NOMO-1 (cell line): Measurements from ENCODE around the gene SCRN1.
"Not testable (repeated sequence)": the region's sequence is repeated elsewhere in the genome, so short reads cannot be mapped to it uniquely, and the experiment has no call there.

Experiments
- DNase-seq, 2 experiments: peaks; one replicate each; lab custom pipeline; 2025; ENCODE audit not compliant: unreplicated experiment in 2 of 2; lab: John Stamatoyannopoulos, UW

SCRN1 gene

DNA sequence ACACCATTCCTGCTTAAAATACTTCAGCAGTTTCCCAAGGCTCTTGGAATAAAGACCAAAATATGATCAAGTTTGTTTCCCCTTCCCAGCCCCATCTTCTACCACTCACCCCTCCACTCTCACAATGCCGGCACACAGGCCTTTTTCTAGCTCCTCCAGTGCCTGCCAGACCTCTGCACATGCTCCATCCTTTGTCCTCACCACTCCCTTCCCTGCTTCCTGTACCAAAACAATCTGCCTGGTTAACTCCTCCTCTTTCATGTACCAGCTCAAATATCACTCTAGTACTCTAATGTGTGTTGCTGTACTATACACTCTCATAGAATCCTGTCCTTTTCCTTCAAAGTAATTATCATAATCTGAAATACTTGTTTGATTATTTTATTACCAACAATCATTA, 19.4 kb downstream of the SCRN1 start:
- DNase-seq = no peak

DNA sequence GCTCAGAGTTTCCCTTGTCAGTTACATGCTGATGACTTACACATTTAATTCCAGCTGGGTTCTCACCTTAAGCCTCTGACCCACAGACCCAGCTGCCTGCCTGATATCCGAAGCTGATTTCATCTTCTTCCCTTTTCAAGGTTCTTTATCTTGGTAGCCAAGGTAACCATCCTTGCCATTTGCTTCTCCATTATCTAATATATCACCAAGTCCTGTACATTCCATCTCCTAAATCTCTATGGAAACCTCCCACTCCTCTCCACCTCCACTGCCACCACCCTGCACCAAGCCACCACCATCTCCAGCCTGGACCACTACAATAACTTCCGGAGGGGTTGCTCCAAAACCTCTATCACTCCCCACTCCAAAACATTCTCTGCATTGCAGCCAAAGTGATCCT, 19.9 kb downstream of the SCRN1 start:
- DNase-seq = no peak

DNA sequence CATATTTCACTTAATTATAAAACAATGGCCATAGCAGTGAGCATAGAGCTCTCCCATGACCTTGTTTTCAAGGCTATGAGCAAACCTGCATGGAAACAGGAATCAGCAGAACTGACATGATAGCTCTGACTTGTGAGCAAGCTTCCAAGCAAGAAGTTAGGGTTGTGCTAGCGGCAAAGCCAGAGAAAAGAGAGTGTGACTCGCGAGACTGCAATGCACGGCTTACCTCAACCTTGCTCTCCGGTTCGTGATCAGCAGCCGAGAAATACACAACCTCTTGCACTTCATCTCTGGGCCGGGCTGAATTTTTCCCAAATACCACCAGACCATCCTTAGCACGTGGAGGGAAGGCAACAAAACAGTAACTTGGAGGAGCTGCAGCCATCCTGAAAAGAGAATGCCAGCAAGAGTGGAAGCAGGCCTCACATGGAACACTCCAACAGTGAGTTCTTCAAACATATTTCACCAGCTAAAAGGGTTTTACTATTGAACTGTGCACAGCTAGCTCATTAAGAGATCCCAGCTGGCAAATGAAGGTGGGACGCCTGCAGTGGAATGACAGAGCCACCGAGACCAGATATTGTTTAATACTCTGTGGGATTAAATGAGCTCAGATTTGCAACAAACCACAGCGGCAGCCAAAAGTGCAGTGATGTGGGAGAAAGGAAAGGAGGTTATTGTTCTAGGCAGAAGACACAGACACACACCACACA, 20.8 kb downstream of the SCRN1 start:
- DNase-seq = no peak

DNA sequence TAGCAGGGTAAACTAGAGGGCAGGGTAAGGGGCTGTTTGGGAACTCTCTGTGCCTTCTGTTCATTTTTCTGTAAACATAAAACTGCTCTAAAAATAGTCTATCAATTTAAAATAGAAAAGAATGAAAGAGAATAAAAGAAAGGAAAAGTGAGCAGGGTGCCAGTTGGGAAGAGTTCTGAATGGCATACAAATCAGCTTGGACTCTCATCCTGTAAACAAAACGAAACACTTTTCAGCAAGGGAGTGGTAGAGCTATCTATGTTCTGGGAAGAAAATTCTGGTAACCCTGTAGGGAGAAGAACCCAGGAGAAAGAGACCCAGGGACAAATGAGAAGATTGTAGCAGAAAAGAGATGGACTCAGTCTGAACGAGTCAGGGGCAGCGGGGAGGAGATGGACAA, 24.6 kb downstream of the SCRN1 start:
- DNase-seq = no peak

DNA sequence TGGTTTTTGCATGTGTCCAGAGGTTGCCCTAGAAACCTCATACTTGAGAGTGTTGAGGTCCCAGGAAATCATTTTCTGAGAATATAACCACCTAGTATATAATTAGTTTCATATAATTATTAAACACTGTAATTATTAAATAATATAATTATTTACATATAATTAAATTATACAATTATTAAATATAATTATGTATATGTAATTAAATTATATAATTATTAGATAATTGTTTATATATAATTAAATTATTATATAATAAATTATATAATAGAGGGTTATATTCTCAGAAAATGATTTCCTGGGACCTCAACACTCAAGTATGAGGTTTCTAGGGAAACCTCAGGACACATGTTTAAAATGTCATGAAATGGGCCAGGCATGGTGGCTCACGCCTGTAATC, 27.6 kb downstream of the SCRN1 start:
- DNase-seq = no peak

DNA sequence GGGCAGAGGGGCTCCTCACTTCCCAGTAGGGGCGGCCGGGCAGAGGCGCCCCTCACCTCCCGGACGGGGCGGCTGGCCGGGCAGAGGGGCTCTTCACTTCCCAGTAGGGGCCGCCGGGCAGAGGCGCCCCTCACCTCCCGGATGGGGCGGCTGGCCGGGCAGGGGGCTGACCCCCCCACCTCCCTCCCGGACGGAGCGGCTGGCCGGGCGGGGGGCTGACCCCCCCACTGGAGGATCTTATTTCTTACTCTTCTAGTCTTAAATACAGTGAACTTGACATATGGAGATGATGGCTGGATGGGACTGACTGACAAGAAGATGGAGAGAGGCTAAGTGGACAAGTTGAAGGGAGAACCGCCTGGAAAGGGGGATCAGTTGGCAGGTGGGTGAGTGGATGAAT, 28.0 kb downstream of the SCRN1 start:
- DNase-seq = not testable (repeated sequence)

DNA sequence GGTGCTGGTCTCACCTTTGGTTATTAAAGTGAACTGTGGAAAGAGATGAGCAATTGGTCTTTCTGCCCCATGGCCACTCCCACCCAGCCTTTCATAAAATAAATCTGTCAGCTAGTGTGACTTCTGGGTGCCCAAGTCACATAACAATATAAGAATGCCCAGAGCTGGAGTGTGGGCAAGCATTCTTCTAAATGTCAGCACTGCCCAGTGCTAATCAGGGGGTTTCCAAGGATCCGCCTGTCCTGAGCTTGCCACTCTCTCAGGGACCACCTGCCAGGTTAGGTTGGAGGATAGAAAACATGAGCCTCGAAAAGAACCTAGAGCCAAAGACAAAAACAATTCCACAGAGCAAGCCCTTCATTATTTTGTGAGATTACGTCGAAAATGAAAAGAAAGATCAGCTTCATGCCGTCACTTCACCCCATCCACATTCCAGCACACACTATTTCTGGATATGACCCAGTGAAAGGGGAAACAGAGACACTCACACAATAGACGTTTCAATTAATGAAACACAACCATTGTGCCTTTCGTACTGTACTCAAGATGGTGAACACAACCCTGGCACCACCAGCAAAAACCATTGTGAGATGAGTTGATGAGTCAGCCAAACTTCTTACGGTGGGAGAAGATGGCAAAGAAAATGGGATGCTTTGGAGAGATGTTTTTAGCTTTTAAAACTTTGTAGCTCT, 30.8 kb downstream of the SCRN1 start:
- no peak for DNase-seq

DNA sequence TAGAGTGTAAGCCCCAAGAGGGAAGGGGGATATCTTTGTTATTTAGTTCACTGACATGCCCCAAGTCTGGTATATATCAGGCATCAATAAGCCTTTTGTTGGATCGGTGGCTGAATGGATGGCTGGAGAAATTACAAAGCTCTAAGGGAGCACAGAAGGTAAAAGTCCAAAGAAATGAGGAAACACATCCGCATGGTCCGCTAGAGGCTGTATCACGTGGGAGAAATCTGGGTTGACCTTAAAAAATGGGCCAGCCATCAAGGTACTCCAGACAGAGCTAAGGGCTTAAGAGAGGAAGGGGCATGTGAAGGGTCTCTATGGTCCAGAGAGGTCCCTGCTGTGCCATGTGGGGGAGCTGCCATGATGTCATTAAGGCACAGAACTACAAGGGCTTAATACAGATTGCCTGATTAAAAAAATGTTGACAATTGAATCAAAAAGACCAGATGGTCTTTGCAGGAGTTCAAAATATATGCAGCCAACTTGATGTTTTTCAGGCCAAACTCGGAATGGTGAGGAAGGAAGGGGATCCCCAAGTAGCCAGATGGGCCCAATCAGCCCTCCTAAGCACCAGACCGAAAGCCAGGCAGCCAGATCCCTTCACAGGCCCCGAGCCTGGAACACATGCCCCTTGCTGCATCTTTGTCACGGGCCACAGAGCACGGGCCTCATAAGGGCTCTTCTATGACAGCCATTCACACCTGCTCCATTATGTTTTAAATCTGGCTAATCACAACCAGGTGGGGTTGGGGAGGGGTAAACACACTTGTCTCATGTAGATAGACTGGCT, 31.9 kb downstream of the SCRN1 start:
- DNase-seq = no peak

DNA sequence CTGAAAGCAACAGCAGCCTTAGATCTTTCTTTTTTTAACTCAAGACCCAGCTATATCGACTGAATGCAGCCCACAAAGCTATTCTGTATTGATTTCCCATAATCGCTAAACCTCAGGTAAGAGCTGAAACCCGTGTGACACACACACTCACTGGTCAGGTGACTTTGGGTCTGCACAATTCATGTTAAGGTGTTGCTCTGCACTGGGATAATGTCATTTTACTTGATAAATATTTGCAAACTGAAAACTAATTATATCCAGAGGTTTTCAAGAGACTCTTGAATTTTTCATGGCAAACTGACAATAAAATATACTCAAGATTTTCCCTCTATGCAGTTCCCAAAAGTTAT, 33.1 kb downstream of the SCRN1 start:
- no peak for DNase-seq

DNA sequence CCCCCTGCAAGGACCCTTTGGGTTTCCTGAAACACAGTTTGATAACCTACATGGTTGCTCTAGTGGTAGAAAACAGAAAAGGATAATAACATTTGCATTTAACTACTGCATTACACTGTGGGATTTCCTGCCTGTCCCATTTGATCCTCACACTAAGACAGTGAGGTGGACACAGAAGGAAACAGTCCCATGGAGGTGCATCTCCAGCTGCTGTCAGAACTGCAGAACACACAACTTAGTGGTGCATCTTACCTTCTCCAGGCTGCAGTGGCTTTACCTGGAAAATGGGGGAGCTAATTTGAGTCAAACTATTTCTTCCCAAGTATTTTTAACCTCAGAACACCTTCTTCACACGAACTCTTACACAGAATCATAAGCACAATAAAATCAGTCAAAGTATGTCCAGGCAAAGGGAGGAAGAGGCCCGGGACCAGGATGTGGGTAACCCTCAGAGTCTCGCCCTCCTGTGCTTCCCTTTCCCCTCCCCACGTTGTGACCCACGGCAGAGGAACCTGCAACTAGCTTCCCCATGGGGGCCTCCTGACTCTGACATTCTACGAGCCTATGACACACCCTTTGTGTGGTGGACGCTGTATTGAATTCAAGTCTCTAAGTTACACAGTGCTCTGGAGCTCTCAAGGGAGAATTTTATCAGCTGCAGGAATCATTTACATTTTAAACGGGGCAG, 33.7 kb downstream of the SCRN1 start:
- peak; percentile 89 to 90 for DNase-seq

DNA sequence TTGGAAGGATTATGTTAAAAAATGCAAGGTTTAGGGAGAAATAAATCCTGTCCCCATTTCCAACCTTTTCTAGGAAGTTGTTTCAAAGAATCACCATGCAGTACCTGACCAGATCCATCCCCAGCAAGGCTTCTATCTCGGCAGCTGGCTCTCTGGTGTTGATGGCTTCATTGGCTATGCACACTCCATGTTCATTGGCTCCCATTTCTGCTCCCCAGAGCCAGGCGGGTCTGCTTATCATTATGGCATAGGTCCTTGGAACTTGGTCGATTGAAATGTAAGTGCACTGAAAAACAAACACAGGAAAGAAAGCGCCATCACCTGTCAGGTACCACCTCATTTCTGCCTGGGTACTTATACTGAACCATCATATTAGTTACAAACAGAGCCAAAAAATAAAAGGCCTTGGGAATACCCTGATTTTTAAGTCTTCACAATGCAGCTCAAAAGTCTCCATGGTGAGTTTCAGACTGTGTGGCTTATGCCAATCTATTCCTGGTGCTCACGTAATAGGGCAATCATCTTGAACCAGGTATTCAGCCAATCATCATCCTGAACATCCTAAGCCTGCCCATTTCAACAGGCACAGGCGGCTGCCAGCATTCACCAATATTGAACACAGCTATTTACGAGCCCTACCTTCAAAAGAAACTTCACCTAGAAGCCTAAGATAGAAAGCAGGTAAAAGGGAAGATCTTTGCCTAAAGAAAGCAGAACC, 34.4 kb downstream of the SCRN1 start:
- DNase-seq = no peak

DNA sequence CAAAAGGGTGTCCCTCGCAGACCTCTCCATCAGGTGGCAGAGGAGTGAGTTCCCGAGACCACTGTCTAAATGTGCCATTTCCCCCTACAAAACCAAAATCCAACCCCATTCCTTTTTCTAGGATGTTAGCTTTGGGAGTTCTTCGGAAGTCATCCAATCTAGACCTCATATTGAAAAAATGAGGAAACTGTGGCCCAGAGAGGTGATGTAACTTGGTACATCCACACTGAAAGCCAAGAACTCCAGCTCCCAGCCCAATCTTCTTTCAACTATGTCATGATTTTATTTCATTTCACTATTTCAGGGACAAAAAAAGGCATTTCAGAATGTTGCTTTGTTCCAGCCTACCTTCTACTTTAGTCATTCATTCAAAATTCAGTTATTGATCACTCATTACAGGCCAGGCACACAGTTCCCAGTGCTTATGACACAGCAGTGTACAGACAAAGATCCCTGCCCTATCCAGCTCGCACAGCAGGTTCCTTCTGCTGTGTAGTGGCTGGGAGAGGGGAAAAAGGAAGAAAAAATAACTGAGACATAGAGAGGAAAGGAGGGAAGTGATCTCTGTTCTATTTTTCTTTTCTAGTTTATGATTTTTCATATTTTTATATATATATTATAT, 35.8 kb downstream of the SCRN1 start:
- DNase-seq = no peak

DNA sequence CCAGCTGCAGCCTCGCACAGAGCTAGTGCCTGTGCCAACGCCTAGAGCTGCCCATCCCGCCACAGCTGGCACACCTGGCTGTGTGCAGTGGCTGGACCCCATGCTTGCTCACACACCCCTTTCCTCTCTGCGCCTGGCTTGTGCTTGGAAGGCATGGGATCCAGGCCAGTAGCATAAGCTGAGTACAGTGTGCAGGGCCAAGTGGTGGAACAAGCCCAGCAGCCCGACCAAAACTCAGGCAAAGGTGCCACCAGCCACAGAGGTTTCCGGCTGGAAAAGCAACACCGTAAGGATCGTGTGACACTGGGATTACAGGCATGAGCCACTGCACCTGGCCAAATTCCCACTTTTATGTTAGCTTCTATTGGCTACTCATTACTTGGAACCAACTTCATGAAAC, 38.4 kb downstream of the SCRN1 start:
- no peak for DNase-seq

DNA sequence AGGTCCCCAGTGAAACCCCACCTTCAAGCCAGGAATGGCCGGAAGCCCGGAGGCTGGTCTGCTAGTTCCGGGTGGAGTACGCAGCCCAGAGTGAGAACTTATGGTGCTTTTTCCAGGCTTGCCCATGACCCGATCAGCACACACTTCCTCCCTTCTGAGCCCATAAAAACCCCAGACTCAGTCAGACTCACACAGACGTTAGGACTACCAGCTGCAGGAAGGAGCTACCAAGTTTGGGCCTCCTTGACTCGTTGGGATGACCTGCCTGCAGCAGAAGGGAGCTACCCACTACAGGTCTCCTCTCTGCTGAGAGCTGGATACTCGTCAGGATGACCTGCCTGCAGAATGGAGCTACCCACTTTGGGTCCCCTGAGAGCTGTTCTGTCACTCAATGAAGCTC, 39.1 kb downstream of the SCRN1 start:
- no peak for DNase-seq

DNA sequence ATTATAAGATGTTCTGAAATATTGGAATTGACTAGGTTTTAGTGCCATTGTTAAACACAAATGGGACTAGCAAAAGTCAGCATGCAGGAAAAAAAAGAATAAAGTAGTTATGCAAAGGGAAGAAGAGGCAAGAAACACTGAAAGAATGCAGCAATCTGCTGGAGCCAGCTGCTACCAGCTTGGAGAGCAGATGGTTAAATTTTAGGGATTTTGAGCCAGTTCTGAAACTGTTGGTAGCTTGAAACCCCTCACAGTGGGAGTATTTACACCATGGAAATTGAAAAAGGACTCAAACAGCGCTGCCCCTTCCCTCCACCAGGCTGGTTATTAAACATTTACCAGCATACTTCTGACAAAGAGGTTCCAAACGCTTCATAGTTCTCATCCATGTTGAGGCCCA, 41.0 kb downstream of the SCRN1 start:
- no peak for DNase-seq

DNA sequence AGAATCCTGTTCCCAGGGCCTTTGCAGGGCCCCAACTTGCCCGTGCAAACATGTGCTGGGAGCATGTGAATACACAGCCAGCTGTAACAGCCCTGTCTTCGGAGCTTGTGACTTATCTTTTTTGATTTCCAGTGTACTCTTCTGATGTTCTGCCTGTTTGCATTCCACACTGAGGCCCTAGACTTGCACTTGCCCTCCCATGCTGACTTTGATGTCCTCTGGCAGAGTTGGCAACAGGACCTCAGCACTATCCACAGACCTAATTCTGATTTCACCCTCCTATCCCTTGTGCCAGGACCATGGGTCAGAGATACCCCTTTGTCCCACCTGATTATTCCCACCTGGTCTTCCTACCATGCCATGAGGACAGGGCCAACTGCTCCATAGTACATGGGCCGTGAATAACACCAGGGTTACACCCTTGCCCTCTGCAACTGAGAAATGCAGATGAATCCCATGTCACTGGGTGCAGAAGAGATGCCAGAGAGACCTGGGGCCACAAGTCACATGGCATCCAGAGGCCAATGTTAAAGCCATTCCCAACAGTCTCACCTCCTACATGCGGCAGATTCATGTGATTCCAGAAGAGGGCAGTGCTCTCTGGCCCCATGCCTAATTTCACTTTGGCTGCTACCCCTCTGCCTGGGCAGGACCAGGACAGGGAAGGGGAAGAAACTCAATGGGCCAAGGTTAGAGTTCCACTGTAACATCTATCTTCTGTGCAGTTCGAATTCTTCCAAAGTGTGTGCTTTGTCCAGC, 43.0 kb downstream of the SCRN1 start:
- no peak for DNase-seq

DNA sequence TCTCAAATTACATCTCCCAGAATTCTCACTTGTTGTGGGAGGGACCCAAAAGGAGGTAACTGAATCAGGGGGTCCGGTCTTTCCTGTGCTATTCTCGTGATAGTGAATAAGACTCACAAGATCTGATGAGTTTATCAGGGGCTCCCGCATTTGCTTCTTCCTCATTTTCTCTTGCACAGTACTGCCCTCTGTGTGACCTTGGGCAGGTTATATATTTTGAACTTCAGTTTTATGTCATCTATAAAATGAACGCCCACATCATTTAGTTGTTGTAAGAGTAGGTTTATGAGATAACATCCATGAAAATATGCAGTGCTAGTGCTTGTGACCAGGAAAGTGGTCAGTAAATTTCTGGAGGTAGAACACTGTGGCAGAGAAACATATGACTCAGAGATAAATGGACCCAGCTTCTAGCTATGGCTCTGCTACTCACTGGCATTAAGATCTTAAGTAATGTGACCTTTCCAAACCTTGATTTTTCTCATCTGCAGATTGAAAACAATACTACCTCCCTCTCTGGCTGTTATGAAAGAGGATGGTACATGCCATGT, 44.3 kb downstream of the SCRN1 start:
- DNase-seq = no peak

DNA sequence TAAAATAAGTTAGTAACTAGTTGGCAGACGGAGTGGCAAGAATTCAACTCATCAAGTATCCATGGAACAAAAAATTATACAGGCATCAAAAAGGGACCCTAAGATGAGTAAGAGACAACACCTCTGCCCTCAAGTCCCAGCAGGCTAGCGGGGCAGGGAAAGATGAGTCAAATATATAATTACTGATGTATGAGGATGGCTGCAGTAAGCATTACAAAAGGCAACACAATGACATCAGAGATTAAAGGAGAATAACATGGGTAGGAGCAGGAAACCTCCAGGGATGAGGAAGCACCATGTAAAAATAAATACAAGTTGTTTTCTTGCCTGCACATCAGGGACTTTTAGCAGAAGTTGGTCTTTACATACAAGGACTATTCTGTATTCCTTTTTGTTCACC, 49.4 kb downstream of the SCRN1 start:
- DNase-seq = no peak

DNA sequence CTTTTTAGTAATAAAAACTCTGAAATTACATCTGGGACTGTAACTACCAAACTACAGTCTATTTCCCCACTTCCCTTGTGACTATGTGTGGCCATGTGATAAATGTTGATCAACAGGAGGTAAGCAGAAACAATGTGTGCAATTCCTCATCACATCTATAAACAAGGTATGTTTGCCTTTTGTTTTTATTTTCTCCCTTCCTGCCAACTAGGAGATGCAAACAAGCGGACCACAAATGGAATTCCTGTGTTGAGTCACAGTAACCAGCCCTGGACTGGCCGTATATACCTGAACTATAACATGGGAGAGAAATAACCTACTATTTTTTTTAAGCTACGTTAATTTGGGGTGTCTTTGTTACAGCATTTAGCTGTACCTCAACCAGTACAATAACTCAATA, 52.5 kb downstream of the SCRN1 start:
- DNase-seq = no peak
